IPS DF 4.7 (cell line): ENCODE data around the gene SCAMP3.
"Not testable (repeated sequence)": the region's sequence is repeated elsewhere in the genome, so short reads cannot be mapped to it uniquely, and the experiment has no call there.

ENCODE experiments used
- DNase-seq: peaks from one replicate; pipeline ENCODE4 v3.0.0-alpha.2; 2013; ENCODE audit warnings: low spot score; ENCODE audit errors: extremely low read depth

The SCAMP3 gene

GRCh38 chr1:155255243-155256007 lies 6.7 kb downstream of the SCAMP3 start, which contains the start of gene ENTREP3:
TSS of gene ENTREP3 (minus strand) at chr1:155255483. CDS start at chr1:155254877, 606 bp downstream.
- DNase-seq = no peak

- DNase-seq = no peak
Measured at GRCh38 chr1:155254714-155255242, 7.4 kb downstream of the SCAMP3 start.

- no peak for DNase-seq
Measured at GRCh38 chr1:155254228-155254713, 7.9 kb downstream of the SCAMP3 start.

GRCh38 chr1:155253797-155254196 lies 8.4 kb downstream of the SCAMP3 start:
- no peak for DNase-seq

- DNase-seq = no peak
Measured at GRCh38 chr1:155253208-155253607, 9.0 kb downstream of the SCAMP3 start.

GRCh38 chr1:155251566-155251965 lies 10.6 kb downstream of the SCAMP3 start:
- no peak for DNase-seq

- DNase-seq = no peak
Measured at GRCh38 chr1:155250633-155251449, 11.3 kb downstream of the SCAMP3 start.

- DNase-seq = no peak
Measured at GRCh38 chr1:155250246-155250632, 11.9 kb downstream of the SCAMP3 start.

GRCh38 chr1:155247667-155248553 lies 14.2 kb downstream of the SCAMP3 start:
- no peak for DNase-seq

GRCh38 chr1:155246796-155247195 lies 15.4 kb downstream of the SCAMP3 start:
- not testable (repeated sequence) for DNase-seq

GRCh38 chr1:155245163-155245524 lies 17.0 kb downstream of the SCAMP3 start:
- no peak for DNase-seq

GRCh38 chr1:155244368-155245162 lies 17.6 kb downstream of the SCAMP3 start:
- no peak for DNase-seq

GRCh38 chr1:155242805-155243358 lies 19.3 kb downstream of the SCAMP3 start:
- no peak for DNase-seq

GRCh38 chr1:155241841-155242264 lies 20.3 kb downstream of the SCAMP3 start:
- DNase-seq = no peak

- no peak for DNase-seq
Measured at GRCh38 chr1:155241069-155241679, 21.0 kb downstream of the SCAMP3 start.

GRCh38 chr1:155236451-155236850 lies 25.7 kb downstream of the SCAMP3 start:
- DNase-seq = no peak

- DNase-seq = not testable (repeated sequence)
Measured at GRCh38 chr1:155235375-155235774, 26.8 kb downstream of the SCAMP3 start.

GRCh38 chr1:155233502-155233901 lies 28.7 kb downstream of the SCAMP3 start:
- DNase-seq = not testable (repeated sequence)
